Effector memory CD4-positive, alpha-beta T cell (primary cell): Measurements from ENCODE around the gene UBASH3B.

Experiments used
- DNase-seq, 3 donors: peaks; one replicate each; pipeline ENCODE4 v3.0.0-alpha.2; 2020
- H3K27ac ChIP-seq: 2 replicates; pipeline ENCODE4 v1.7.0; 2013; ENCODE audit warnings: mild to moderate bottlenecking, low read length, moderate library complexity; ENCODE audit not compliant: insufficient read depth, poor library complexity, severe bottlenecking
- H3K27me3 ChIP-seq: replicated peaks from 2 replicates; pipeline ENCODE4 v1.7.0; 2013; ENCODE audit warnings: mild to moderate bottlenecking, low read length; ENCODE audit not compliant: insufficient read depth, control insufficient read depth, poor library complexity, severe bottlenecking
- H3K36me3 ChIP-seq: 2 replicates; pipeline ENCODE4 v1.7.0; 2013; ENCODE audit warnings: mild to moderate bottlenecking, low read length, moderate library complexity; ENCODE audit not compliant: control insufficient read depth, insufficient read depth
- H3K4me1 ChIP-seq: 2 replicates; pipeline ENCODE4 v1.7.0; 2013; ENCODE audit warnings: low read length, mild to moderate bottlenecking; ENCODE audit not compliant: control insufficient read depth, insufficient read depth, poor library complexity, severe bottlenecking
- H3K4me3 ChIP-seq: 2 replicates; pipeline ENCODE4 v1.7.0; 2013; ENCODE audit warnings: low read length, low read depth, mild to moderate bottlenecking; ENCODE audit not compliant: insufficient read depth, poor library complexity, severe bottlenecking
- H3K9me3 ChIP-seq: 2 replicates; pipeline ENCODE4 v1.7.0; 2013; ENCODE audit warnings: mild to moderate bottlenecking, low read length, moderate library complexity; ENCODE audit not compliant: control insufficient read depth

UBASH3B gene

GRCh38 chr11:122645847-122646246 is 9.7 kb upstream of the UBASH3B start:
- Histone ChIP-seq H3K4me3 (no peak overlapping the region), H3K27me3 (no peaks in the 10 kb centered on the region), H3K9me3 (no peaks in the 10 kb centered on the region), H3K4me1 (no peaks in the 10 kb centered on the region), H3K27ac (no peak overlapping the region), H3K36me3 (no peaks in the 10 kb centered on the region)
- DNase-seq, result no peak

- Histone ChIP-seq H3K9me3 (no peaks in the 10 kb centered on the region), H3K27ac (no peak overlapping the region), H3K36me3 (no peaks in the 10 kb centered on the region), H3K27me3 (no peaks in the 10 kb centered on the region), H3K4me3 (no peak overlapping the region), H3K4me1 (no peaks in the 10 kb centered on the region)
- no peak for DNase-seq
These were observed 8.8 kb upstream of the UBASH3B start for GRCh38 chr11:122646549-122647340.

GRCh38 chr11:122647736-122648275 is 7.7 kb upstream of the UBASH3B start:
- H3K27me3 ChIP-seq, result no peaks in the 10 kb centered on the region
- no peaks in the 10 kb centered on the region for H3K9me3 ChIP-seq
- H3K4me1 ChIP-seq, result no peaks in the 10 kb centered on the region
- no peak for DNase-seq
- H3K27ac ChIP-seq, result no peak overlapping the region
- no peaks in the 10 kb centered on the region for H3K36me3 ChIP-seq
- no peak overlapping the region for H3K4me3 ChIP-seq

DNA sequence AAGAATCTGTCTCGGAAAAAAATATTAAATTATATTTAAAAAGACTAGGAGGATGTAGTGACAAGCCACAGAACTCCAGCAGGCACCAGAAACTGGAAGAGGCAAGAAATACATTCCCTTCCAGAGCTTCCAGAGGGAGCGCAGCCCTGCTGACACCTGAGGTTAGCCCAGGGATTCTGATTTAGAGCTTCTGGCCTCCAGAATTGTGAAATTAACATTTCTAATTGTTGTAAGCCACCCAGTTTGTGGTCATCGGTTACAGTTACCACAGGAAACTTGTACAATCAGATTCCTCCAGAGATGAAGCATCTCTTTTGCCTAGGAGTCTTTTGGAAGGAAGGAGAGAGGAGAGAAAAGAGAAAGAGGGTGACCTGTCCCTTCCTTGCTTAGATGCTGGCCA is 6.4 kb upstream of the UBASH3B start:
- DNase-seq, result no peak
- no peaks in the 10 kb centered on the region for H3K36me3 ChIP-seq
- H3K4me1 ChIP-seq, result no peaks in the 10 kb centered on the region
- no peak overlapping the region for H3K4me3 ChIP-seq
- no peaks in the 10 kb centered on the region for H3K27me3 ChIP-seq
- no peak overlapping the region for H3K27ac ChIP-seq
- no peaks in the 10 kb centered on the region for H3K9me3 ChIP-seq

DNA sequence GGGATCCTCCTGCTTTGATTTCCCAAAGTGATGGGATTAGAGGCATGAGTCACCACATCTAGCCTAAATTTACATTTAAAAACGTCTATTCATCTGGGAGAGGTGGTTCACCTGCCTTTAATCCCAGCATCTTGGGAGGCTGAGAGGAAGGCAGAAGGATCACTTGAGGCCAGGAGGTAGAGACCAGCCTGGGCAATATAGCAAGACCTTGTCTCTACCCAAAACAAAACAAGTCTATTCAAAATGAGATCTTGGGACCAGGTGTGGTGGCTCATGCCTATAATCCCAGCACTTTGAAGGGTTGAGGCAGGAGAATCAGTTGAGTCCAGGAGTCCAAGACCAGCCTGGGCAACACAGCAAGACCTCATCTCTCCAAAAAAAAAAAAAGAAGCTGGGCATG is 4.9 kb upstream of the UBASH3B start:
- H3K4me1 ChIP-seq, result peaks cover 5% of the 10 kb centered on the region
- H3K36me3 ChIP-seq, result no peaks in the 10 kb centered on the region
- no peak for DNase-seq
- H3K27ac ChIP-seq, result no peak overlapping the region
- no peaks in the 10 kb centered on the region for H3K27me3 ChIP-seq
- no peaks in the 10 kb centered on the region for H3K9me3 ChIP-seq
- no peak overlapping the region for H3K4me3 ChIP-seq

- no peak for DNase-seq
- no peak overlapping the region for H3K27ac ChIP-seq
- no peaks in the 10 kb centered on the region for H3K27me3 ChIP-seq
- no peak overlapping the region for H3K4me3 ChIP-seq
- no peaks in the 10 kb centered on the region for H3K9me3 ChIP-seq
- peaks cover 13% of the 10 kb centered on the region for H3K4me1 ChIP-seq
- H3K36me3 ChIP-seq, result no peaks in the 10 kb centered on the region
These were observed 3.0 kb upstream of the UBASH3B start for GRCh38 chr11:122652495-122652894.

- DNase-seq, result no peak
- H3K9me3 ChIP-seq, result no peaks in the 10 kb centered on the region
- H3K27ac ChIP-seq, result no peak overlapping the region
- H3K36me3 ChIP-seq, result no peaks in the 10 kb centered on the region
- H3K4me3 ChIP-seq, result no peak overlapping the region
- H3K4me1 ChIP-seq, result peaks cover 16% of the 10 kb centered on the region
- H3K27me3 ChIP-seq, result no peaks in the 10 kb centered on the region
These were observed 1.5 kb upstream of the UBASH3B start for GRCh38 chr11:122653916-122654585.

DNA sequence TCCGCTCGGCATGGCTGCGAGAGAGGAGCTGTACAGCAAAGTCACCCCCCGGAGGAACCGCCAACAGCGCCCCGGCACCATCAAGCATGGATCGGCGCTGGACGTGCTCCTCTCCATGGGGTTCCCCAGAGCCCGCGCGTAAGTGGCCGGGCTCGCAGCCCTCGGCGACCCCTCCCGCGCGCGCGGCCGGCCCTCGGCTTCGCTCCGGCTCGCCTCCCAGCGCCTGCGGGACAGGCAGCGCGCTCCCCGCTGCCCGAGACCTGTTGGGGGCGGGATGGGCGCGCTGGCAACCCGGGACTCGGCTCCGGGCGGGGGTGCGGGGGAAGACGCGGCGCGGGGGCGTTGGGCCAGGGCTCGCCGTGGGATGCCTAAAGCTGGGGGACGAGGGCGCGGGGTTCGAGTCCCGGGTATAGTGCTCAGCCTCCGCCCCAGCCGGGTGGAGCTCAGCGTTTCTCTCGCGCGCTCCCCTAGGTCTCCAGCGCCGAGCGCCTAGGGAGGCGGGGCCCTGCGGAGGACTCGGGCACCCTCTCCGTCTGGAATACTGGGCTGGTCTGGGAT is 630 bp downstream of the UBASH3B start:
- peaks cover 16% of the 10 kb centered on the region for H3K4me1 ChIP-seq
- peak overlapping the region; percentile 97 for H3K4me3 ChIP-seq
- peak overlapping the region; percentile 67 for H3K27ac ChIP-seq
- no peaks in the 10 kb centered on the region for H3K36me3 ChIP-seq
- no peaks in the 10 kb centered on the region for H3K9me3 ChIP-seq
- no peaks in the 10 kb centered on the region for H3K27me3 ChIP-seq
- peak in 2 of 3 donors; percentile 3 to 17 for DNase-seq

DNA sequence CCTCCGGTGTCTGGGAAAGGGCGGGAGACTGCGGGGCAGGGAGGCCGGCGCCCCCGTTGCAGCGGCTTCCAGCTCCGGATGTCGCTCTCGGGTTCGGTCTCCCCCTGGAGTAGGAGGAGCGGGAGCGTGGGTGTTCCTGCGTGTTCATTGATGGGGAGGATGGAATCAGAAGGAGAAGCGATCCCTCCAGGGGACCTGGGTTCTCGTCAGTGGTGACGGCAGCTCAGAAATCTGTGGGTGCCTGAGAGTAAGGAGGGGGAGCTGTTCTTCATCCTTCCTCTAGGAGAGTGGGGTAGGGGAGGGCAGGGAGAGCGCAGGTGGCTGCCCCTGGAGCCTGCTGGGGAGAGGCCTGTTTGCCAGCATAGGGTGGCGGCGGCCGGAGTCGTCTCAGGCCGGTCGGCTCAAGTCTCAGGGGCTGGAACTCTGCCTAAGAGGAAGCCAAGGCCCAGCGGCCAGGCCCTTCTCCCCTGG is 1.1 kb downstream of the UBASH3B start:
- Histone ChIP-seq H3K27ac (peak overlapping the region; percentile 67), H3K4me3 (peak overlapping the region; percentile 97), H3K4me1 (peaks cover 16% of the 10 kb centered on the region), H3K9me3 (no peaks in the 10 kb centered on the region), H3K27me3 (no peaks in the 10 kb centered on the region), H3K36me3 (no peaks in the 10 kb centered on the region)
- peak; percentile 2 to 12 (median 9) for DNase-seq
